Measurements from ENCODE around the gene CMTR1.
"Not testable (repeated sequence)": the region's sequence is repeated elsewhere in the genome, so short reads cannot be mapped to it uniquely, and the experiment has no call there.

CMTR1 gene

GRCh38 chr6:37433657-37434271 is 743 bp downstream of the CMTR1 start:
- peak; percentile 13 for DNase-seq (ENCODE audit: low read depth)

- DNase-seq (ENCODE audit: low read depth) = no peak
Measured at GRCh38 chr6:37435373-37435772, 2.4 kb downstream of the CMTR1 start.

- no peak for DNase-seq (ENCODE audit: low read depth)
Measured at GRCh38 chr6:37435816-37436215, 2.8 kb downstream of the CMTR1 start.

- no peak for DNase-seq (ENCODE audit: low read depth)
Measured at GRCh38 chr6:37438930-37439329, 5.9 kb downstream of the CMTR1 start.

GRCh38 chr6:37441651-37442050 is 8.6 kb downstream of the CMTR1 start:
- no peak for DNase-seq (ENCODE audit: low read depth)

GRCh38 chr6:37442416-37443215 is 9.6 kb downstream of the CMTR1 start:
- DNase-seq (ENCODE audit: low read depth) = no peak

GRCh38 chr6:37443216-37443542 is 10.2 kb downstream of the CMTR1 start:
- not testable (repeated sequence) for DNase-seq (ENCODE audit: low read depth)

- no peak for DNase-seq (ENCODE audit: low read depth)
Measured at GRCh38 chr6:37449984-37450383, 17.0 kb downstream of the CMTR1 start.

GRCh38 chr6:37451441-37452193 is 18.6 kb downstream of the CMTR1 start:
- no peak for DNase-seq (ENCODE audit: low read depth)

- DNase-seq (ENCODE audit: low read depth) = no peak
Measured at GRCh38 chr6:37452522-37452921, 19.5 kb downstream of the CMTR1 start.

- no peak for DNase-seq (ENCODE audit: low read depth)
Measured at GRCh38 chr6:37454420-37455140, 21.6 kb downstream of the CMTR1 start.

- no peak for DNase-seq (ENCODE audit: low read depth)
Measured at GRCh38 chr6:37456126-37456525, 23.1 kb downstream of the CMTR1 start.

- no peak for DNase-seq (ENCODE audit: low read depth)
Measured at GRCh38 chr6:37456816-37457560, 24.0 kb downstream of the CMTR1 start.

- DNase-seq (ENCODE audit: low read depth) = no peak
Measured at GRCh38 chr6:37459981-37460800, 27.2 kb downstream of the CMTR1 start.

GRCh38 chr6:37460805-37461204 is 27.8 kb downstream of the CMTR1 start:
- DNase-seq (ENCODE audit: low read depth) = no peak

GRCh38 chr6:37463110-37463509 is 30.1 kb downstream of the CMTR1 start:
- DNase-seq (ENCODE audit: low read depth) = no peak

- DNase-seq (ENCODE audit: low read depth) = no peak
Measured at GRCh38 chr6:37467718-37468117, 34.7 kb downstream of the CMTR1 start.

GRCh38 chr6:37473364-37474095 is 40.5 kb downstream of the CMTR1 start:
- no peak for DNase-seq (ENCODE audit: low read depth)

GRCh38 chr6:37474316-37474715 is 41.3 kb downstream of the CMTR1 start:
- DNase-seq (ENCODE audit: low read depth) = no peak

- DNase-seq (ENCODE audit: low read depth) = no peak
Measured at GRCh38 chr6:37477191-37477590, 44.2 kb downstream of the CMTR1 start.
